Measurements from ENCODE around the gene RGS12.
"Not testable (repeated sequence)": the region's sequence is repeated elsewhere in the genome, so short reads cannot be mapped to it uniquely, and the experiment has no call there.

RGS12 gene

DNA sequence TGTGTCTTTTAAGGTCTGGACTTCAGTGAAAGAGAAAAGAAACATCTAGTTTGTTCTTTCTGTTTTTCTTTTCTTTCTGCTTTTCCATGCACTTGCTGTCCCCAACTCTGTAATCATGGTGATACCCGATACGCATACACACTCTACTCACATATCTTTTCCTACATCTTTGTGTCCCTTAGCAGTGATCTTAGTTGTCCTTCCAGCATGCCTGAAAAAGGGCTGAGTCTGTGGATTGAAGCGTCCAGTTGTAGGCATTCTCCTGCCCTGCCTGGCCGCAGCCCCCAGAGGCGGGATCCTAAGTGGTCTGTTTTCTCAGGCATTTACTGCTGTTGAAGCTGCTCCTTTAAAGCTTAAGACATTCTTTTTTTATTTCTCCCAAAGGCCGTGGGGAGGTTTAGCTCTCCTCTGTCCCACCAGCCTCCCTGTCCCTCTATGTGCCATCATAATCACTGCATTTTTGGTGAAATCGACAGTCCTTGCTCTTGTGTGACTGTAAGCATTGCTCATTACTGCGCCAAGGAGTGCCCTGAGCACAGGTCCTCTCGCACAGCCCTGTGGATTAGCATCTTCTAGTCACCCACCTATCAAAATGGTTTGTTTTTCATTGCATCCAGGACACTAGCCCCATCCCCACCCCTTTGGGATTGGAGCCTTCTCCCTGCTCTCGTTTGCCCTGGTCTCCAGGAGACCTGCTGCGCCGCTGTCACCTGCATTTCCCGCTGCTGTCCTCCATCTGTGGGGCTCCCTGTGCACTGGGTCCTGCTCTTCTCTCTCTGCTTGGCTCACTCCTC is 4.4 kb downstream of the RGS12 start:
- DNase-seq, result no peak

DNA sequence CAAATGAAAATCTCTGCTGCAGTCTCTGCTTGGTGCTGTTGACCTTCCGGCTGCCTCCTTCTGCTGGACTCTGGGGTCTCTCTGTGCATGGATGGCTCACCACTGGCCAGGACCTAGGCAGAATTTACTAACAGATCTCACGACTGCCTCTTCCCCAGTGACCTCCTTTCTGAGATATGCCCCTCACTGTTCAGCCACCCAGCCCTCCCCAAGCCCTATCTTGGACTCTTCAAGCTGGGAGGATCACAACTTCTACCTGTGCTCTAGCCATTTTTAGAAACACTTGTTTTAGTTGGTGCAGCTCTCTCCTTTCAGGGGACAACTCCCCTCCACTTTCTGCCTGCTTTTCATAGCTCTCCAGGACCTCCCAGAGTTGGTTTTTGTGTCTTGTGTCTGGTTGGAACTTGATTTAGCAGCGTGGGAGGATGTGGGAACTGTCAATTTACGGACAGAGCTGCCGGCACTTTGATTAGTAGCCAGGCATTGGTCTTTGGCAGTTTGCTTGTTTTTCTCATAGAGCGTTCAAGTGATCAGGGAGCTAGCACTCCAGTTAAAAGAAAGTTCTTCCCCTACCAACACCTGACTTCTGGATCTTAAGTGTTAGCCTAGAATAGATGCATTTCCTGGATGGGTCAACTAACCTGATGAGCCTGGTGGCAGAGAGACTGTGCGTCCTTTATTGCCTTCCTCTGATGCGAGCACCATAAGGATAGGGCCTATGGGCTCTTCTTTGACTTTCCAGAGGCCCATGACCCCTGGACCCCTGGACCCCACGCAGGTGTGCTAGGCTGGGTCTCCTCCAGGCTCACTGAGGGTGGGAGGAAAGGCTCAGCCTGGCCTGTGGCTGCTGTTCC is 6.5 kb downstream of the RGS12 start:
- DNase-seq, result no peak

DNA sequence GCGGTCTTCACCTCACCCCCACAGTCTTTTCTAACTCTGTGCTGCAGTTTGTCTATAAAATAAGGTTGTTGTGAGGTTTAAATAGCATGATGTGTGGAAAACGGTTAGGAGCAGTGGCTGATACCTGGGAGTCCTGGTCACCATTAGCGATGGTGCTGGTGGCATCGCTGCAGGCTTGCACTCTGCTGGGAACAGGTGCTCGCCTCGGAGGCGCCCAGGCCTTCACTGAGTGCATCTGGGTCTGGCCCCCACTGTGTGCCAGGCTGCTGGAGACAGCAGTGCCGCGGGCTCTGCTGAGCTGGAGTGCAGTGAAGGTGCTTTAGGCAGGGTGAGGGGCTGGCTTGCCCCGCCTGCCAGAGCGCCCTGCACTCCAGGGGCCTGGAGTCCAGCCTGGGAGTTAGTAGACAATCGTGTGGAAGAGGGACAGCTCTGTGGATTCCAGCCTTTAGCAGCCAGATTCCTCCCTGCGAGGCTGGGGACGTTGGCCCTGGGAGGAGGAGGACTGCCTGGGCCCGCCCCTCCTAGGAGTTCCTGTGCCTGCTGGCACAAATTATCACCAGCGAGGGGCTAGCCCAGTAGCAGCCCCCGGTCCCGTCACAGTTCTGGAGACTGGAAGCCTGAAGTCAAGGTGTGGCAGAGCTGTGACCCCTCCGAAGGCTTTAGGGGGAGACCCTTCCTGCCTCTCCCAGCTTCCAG is 7.3 kb downstream of the RGS12 start:
- no peak for DNase-seq

DNA sequence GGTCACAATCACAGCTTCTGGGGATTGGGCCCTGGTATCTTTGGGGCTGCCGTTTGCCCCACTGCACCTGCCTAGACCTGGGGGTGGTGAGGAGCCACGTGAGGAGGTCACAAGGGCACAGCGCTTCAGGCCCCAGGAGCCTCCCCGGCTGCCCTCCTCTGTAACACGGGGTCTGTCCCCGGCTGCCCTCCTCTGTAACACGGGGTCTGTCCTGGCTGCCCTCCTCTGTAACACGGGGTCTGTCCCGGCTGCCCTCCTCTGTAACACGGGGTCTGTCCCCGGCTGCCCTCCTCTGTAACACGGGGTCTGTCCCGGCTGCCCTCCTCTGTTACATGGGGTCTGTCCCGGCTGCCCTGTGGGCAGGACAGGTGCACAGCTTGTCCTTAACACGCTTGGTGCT is 8.1 kb downstream of the RGS12 start:
- DNase-seq, result not testable (repeated sequence)

DNA sequence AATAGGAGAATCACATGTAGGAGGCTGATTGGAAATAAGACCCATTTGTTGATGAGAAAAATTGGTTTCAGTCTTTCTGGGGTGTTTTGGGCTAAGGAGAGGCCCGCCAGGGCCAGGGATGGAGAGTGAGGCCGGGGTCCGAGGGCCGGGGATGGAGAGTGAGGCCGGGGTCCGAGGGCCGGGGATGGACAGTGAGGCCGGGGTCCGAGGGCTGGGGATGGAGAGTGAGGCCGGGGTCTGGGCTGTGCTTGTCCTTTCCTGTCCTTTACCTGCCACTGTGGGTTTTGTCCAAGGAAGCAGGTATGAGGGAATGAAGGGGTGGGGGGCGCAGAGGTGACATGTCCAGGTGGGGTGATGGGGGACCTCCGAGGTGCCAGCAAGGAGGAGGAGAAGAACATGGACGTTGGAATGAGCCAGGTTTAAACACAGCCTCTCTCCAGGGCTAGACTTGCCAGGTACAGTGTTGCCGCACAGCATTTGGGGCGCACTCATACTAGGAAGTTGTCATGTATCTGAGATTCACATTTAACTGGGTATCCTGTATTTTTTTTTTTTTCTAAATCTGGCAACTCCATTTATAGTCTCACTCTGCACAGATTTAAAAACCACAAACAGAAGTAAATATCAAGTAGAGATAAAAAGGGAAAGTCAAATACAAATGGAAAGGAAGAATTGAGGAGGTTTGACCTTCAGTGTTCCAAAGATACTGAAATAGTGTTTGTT is 8.8 kb downstream of the RGS12 start:
- DNase-seq, result no peak

DNA sequence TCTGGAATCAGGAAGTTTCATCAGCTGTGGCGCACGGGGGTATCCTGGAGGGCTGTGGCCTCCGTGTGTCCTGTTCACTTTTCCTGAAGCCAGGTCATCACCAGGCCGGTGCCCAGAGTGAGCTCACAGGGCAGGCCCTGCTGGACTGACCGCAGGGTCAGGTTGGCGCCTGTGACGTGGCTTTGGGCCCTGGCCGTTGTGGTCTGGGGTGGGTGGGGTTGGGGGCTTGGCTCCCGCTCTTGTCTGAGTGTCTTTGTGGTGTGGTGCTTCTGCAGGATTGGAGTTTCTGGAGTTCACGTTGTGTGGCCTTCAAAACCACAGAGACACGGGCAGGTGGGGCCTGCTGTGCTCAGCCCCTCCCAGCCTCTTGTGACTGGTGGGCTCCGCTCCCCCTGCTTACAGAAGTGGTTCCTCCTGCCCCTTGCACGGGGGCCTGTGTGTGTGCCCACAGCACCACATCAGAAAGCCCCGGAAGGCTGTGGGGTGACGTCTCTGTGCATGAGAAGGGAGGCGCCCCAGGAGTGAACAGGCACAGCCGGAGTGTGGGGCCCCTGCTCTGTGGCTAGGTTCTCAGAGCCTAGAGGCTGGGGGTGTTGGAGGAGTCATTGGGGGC is 9.5 kb downstream of the RGS12 start:
- DNase-seq, result peak; percentile 84

DNA sequence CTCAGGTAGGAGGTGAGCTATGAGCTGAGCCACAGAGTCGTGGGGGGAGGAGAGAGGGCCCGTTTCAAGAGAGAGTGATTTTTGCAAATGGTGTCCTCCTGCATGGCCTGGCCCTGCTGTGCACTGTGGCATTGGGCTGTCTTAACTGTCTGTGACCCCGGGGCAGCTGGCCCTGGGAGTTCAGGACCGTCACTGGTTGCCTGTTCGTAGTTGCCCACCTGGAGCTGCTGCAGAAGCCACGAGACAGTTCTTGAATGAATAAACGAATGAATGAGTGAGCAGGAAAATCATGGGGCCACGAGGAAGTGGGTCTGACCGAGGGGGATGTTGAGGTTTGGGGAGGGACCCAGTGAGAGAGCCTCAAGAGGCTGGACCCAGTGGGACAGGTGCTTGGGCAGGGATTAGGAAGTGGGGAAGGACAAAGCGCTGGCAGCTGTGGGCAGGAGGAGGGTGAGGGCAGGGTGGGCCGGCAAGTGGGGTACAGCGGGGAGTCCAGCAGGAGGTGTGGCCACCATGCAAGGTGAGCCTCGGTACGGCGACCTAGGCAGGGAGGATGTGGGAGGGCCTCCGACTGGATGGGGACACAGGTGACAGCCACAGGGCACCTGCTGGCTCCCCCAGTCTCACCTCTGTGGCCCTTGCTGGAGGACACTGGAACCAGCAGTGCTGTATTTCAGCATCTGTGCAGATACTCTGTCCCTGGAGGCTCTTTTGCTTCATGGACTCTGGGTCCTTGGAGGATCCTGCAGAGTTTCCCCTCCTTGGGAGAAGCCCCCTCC is 10.2 kb downstream of the RGS12 start:
- DNase-seq, result no peak

DNA sequence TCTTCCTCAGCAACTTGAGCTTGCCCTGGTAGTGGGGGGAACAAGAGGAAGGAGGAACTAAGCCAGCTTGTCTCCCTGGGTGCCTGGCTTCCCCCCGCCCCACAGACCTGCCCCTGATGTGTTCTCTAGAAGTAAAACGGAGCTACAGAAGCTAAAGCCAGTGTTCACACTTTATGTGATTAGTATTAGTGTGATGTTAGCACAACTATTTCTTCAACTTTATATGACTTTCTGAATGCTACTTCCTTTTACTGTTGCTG is 10.7 kb downstream of the RGS12 start:
- no peak for DNase-seq

DNA sequence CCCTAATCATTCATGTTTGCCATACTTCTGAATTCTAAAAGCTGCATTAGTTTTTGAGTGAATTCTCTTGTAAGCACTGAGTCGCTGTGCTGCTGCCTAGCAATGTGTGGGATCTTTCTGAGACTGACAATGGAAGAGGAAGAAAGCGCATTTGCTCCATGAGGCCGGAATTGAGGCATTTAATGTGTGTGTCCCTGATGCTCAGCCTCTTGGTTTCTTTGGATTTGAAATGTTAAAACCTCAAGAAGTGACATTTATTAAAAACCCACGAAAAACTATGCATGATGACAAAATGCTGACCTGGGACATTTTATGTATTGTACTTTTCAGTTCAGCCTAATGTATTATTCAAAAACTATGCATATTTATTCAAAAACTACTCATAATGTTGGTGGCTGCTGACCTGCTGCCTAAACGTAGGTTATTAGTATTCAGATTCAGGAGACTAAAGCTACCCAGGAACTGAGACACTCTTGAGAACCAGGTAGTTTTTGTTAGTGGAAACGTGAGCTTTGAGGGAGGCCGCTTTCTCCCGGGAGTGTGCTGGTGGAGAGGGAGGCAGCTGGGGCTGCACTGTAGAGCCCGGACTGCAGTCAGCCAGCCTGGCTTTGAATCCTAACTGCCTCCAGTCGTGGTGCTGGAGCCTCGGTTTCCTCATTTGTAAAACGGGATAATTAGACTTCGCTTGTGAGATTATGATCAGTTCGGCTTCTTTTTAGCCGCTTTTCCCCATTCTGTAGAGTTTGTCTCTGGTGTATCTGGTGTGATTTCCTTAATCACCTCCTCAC is 11.3 kb downstream of the RGS12 start:
- DNase-seq, result no peak

DNA sequence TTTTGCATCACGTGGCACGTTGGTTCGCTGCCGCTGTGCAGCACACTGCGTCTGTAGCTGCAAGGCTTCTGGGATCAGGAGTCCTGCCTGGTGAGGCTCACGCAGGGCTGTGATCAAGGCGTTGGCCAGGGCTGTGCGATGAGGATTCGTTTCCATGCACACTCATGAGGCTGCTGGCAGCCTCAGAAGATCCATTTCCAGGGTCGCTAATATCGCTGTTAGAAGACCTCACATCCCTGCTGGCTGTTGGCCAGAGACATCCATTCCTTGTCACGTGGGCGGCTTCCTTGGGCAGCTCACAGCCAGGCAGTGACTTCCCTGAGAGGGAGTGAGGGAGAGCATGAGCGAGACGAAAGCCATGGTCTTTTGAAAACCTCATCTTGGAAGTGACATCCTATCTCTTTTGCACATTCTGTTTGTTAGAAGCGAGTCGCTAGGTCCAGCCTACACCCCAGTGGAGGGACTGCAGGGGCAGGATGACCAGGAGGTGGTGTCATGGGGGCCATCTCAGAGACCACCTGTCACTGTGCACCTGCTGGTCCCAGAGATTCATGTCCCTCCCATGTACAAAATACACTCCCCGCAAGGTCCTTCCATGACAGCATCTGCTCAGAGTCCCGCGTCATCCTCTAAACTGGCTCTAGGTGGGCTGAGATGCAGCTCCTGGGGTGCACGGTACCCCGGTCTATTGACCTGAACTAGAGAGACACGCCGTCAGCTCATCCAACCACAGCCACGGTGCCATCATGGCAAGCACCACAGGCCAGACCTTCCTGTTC is 12.2 kb downstream of the RGS12 start:
- DNase-seq, result no peak

DNA sequence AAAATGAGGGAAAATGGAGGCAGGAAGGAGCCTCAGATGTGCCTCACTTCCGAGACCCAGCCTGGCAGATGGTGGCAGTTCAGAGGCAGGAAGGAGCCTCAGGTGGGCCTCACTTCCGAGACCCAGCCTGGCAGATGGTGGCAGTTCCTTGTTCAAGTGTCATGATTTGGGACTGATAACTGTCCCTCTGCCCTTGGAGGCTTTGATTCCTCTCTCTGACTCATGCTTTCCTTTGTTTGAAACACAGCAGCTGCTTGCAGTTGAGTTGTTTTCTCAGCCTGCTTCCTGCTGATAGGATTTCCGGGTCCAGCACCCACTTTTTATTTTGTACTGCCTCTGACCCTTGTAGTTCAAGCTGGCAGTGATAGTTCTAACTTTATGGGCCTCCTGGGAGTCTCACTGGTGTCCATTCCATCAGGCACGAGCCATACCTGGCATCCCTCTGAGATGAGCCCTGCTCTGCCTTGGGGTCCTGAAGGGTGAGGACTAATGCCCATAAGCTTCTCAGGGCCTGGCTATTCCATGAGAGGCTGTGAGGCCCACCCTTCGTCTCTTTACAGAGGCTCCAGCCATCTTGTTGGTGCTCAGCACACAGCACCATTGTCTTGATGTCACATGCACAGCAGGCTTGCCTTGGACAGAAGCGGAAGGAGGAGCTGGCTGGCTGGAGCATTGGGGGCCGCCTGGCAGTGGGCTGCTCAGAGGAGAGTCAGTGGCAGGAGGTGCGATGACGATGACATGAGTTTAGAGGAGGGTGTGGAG is 13.0 kb downstream of the RGS12 start:
- DNase-seq, result no peak

DNA sequence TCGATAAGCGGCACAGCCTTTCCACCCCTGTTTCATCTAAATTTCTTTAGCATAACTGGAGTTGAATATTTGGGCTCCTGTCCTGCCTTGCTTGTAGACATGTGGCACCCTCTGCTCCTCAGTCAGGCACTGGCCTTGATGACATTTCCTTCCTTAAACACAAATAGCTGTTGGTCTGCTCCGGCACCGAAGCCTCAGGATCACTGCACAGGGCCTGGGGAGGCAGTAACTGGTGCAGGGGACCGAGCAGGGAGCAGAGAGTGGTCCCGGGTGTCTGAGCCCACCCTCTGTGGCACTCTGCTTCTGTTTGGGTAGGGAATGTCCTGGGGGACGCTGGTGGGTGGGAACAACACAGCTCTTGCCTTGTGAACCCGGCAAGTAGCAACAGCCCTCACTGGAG is 13.6 kb downstream of the RGS12 start:
- no peak for DNase-seq

DNA sequence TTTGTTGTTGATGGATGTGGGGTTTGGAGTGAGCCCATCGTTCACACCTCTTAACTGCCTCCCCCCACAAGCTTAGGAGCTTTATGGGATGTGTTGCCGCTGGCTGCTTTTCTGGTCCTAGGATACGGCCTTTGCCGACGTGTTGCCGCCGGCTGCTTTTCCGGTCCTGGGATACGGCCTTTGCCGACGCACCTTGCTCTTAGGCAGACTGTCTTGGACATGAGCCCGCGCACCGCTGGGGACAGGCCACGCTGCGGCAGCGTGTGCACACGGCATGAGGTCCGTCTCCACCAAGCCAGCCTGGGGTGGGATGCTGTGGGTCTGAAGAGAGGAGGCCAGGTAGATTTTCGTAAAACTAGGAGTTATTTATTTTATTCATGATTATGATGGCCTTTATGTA is 14.2 kb downstream of the RGS12 start:
- no peak for DNase-seq

DNA sequence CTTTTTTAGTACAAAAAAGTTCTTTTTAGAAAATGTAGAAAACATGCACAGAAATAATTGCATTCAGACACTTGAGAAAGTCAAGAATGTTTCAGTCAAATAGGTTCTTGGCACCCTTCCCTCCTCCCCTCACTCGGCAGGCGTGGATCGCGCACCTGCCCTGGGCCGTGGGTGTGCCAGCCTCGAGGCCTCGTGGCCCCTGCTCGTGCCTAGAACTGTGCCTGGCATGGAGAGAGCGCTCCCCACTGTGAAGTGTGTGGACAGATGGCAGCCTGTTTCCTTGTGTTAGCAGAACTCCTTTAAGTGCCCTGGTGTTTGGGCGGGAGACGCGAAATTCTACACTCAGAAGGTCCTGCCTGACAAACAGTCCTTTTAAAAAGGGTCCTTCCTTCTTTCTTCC is 14.7 kb downstream of the RGS12 start:
- no peak for DNase-seq

DNA sequence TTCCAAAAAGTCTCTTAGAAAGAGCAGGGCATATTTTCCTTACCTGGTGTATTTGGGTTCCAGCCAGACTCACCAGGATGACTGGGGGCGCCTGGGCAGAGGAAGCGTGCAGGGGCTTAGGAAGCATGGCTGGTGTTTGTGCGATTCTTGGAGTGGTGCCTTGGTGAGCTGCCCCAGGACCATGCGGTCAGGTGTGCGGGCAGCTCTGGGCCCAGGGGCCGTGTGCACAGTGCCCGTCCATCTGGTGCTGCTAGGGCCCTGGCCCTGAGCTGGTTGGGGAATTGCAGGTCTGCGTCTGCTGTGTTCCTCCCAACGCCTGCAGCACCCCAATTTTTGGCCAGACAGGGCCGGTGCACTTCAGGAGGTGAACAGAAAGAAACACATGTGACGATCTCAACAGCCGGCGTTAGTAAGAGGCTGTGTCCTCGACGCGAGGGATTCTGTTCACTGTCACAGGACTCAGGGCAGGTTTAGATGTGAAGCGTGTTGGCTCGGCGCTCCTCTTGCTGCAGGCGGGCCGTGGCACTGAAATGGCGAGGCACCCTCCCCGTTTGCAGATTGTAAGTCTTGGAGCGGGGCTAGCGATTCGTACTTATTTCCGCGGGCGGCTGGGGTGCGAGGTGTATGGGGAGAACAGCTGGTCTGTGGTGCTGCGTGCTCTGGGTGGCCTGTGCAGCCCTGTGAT is 15.2 kb downstream of the RGS12 start:
- no peak for DNase-seq

DNA sequence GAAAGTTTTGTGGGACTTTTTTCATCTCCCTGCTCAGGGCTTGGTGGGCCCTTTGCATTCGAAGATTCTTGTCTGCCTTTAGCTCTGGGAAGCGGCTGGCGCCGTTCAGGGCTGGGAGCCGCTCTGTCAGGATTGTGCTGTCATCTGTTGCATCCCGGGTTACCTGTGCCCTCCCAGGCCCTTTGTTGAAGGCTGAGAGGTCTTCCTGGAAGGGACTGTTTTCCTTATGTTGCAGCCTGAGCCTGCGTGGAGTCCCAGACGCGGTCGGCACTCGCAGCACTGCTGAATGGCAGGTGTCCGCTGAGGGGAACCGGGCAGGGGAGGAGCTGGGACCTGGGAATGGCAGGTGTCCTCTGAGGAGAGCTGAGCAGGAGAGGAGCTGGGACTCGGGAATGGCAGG is 15.9 kb downstream of the RGS12 start:
- DNase-seq, result no peak

DNA sequence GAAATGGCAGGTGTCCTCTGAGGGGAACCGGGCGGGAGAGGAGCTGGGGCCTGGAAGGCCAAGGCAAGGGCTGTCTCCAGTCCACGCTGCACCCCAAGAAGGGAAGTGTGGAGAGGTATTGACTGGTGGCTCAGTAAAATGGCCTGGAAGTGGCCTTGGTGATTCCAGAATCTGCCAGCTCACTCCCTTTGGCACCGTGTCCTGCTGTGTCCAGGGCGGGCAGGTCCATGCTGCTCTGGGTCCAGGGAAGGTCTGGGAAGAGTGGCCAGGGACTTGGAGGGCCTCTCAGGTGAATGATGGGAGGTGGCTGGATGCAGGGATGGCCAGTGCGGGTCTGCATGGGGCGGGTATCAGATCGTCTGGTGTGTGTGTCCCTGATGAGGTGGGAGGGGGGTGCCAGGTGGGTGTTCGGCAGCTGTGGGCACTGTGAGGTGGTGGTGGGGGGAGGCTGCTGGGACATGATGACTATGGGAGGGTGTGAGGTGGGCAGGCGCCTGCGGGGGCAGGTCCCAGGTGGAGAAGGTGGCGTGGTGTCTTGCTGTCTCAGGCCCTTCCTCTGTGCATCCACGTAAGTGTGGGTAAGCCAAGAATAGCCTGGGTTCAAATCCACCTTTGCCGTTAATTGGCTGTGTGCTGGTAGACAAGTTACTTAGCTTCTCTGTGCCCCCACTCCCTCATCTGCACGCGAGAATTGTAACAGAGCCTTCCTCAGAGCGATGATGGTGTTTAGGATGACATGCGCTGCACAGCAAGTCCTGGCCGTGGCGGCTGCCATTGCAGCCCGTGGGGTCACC is 17.7 kb downstream of the RGS12 start:
- no peak for DNase-seq

DNA sequence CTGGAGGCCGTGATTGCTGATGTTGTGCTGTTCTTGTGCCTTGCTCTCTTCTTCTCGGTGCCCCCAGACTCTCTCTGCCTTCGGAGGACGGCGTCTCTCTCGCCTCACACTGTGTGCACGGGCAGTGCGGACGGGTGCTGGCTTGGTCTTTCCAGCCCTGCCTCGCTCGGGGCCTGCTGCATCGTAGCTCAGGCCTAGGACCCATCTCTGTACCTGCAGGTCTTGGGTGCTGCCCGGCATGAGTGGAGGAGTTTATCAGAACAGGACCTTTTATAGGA is 18.2 kb downstream of the RGS12 start:
- DNase-seq, result no peak

All from activated gamma-delta T cell treated with Interleukin-2 at 50 U/mL for 16 hours (primary cell).